LNCAP (cell line): ENCODE measurements around the gene IFT43.

ENCODE experiments used
- CTCF ChIP-seq: fragments of 450-650 bp; IDR thresholded peaks from 2 replicates; pipeline ENCODE4 v1.5.1; 2017; ENCODE audit warnings: mild to moderate bottlenecking

IFT43 gene

DNA sequence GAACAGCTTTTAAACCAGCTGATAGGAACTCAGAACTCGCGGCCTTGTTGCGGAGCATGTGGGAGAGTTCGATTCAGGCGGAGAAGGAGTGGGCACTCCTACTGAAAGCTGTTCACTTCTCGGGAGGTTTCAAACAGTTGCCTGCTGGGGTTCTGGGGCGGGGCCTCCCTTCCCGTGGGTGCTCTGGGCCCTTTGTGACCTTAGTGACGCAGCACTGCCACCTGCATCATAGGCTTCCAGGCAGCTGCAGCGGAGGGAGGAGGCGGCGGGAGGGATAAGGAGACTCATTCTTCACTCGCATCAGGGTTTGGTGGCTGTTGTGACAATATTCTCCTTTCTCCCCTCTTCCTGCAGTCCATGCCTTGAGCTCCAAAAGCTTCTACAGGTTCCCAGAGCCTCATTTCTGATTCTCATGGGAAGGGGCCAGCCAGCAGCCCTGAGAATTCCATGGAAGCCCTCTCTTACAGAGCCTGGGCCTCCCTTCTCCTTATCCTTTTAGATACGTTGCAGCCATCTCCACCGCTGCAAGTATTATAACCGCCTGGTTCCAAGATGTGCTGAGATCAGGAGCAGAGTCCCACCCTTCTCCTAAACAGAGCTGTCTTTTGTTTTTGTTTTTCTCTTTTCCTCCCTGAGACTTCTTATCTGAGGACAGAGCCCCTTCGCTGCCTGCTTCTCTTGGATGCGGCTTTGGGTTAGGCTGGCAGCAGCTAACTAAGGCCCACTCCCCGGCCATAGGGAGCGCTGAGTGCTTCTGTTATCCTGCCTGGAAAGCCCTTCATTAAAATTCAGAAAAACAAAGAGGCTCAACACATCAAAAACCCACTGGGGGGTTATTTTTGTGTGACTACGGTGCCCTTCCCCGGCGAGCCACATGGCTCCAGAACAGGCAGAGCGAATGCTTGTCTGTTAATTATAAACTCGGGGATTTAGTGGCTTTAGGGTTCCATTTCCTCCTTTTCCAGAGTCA lies 98.5 kb downstream of the IFT43 start:
- no peak for TF ChIP-seq CTCF

- TF ChIP-seq CTCF, result no peak
These were observed 99.8 kb downstream of the IFT43 start for GRCh38 chr14:76085358-76085757.

GRCh38 chr14:76086636-76087035 lies 101.1 kb downstream of the IFT43 start:
- no peak for TF ChIP-seq CTCF

GRCh38 chr14:76088326-76088725 lies 102.8 kb downstream of the IFT43 start:
- no peak for TF ChIP-seq CTCF

- no peak for TF ChIP-seq CTCF
These were observed 103.4 kb downstream of the IFT43 start for GRCh38 chr14:76088771-76089571.

- no peak for TF ChIP-seq CTCF
These were observed 104.0 kb downstream of the IFT43 start for GRCh38 chr14:76089575-76089974.

DNA sequence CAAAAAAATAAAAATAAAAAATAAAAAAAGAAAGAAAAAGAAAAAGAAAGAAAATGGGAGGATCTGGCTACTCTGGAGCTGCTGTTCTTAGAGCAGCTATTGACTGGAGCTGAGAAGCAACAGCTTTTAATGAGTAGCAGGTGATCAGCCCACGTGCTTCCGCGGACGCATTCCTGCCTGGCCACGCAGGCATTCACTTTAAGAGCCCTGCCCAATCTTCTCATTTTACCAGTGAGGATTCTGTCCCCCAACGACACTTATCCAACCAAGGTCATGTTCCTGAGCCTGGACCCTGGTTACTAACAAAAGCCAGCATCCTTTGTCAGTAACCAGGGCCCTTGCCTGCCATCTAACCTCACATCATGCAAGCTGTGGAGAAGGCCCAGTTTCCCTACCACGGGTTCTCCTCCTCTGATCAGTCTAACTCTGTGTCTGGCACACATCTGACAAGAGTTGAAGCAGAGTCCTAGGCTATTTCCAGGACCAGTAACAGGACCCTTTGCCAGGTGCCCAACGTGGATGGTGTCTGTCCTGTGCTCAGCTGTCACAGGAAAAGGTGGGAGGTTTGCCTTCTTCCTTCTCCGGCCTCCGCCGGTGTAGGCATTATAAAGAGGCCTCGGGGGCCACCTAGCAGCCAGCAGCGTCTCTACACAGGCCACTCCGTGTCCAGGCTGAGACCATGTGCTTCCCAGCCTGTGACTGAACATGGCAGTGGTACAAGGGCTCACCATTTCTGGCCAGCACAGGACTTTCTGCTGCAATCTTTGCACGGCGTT lies 105.2 kb downstream of the IFT43 start:
- no peak for TF ChIP-seq CTCF
